Measurements from ENCODE around the gene FBXO41.

DNA sequence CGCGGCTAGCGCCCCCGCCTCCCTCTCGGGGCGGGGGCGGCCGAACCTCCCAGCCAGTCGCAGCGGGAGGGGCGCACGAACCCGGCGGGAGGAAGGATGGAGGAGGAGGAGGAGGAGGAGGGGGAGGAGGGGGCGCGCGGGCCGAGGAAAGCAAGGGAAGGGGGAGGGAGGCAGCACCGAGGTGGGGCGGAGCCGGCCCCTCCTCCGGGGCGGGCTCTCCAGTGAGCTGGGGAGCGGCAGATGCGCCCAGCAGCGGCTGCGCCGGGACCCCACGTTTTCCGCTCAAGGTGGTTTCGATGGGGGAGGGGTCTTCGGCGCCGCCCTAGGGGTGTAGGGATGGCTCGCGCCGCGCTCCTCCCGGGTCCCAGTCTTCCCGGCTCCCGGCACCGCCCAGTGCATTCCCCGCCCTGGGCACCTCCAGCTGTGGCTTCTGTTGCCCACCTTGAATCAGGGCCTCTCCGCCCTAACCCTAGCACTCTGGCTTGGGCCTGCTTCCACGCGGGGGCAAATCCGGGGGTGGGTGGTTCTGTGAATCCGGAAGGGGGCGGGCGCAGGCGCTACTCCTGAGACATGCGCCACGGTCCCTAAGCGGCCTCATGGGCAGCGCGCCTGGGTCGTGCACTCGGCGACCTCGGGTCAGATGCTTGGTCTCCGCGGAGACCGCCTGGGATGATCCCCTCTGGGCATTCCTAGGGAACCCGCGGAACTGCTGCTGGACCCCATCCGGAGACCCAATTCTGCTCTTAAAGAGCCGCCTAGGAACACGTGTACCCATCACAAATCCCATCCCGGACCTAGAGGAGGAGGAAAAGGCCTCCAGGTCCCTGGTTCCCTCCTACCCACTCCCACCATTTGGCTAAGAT is at the start of gene FBXO41:
- TF ChIP-seq, protein P1, sequence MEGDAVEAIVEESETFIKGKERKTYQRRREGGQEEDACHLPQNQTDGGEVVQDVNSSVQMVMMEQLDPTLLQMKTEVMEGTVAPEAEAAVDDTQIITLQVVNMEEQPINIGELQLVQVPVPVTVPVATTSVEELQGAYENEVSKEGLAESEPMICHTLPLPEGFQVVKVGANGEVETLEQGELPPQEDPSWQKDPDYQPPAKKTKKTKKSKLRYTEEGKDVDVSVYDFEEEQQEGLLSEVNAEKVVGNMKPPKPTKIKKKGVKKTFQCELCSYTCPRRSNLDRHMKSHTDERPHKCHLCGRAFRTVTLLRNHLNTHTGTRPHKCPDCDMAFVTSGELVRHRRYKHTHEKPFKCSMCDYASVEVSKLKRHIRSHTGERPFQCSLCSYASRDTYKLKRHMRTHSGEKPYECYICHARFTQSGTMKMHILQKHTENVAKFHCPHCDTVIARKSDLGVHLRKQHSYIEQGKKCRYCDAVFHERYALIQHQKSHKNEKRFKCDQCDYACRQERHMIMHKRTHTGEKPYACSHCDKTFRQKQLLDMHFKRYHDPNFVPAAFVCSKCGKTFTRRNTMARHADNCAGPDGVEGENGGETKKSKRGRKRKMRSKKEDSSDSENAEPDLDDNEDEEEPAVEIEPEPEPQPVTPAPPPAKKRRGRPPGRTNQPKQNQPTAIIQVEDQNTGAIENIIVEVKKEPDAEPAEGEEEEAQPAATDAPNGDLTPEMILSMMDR (IDR thresholded peaks at IDR 0.05; ENCODE audit: low read length), result no peak
- TF ChIP-seq EZH2phosphoT487 (IDR thresholded peaks at IDR 0.05; ENCODE audit: low read length) (no peak), EZH2 (optimal IDR thresholded peaks at IDR 0.05; ENCODE audit: low read depth, low read length) (no peak)

Measured in MM.1S (cell line).